HG02970 (cell line): Measurements from ENCODE around the gene EXOC4.

ENCODE experiments used
- ATAC-seq: cut with Tn5 transposase; IDR thresholded peaks from one replicate; pipeline ENCODE4 v1.9.1; 2021; ENCODE audit warnings: mild to moderate bottlenecking, moderate library complexity, moderate number of reproducible peaks; ENCODE audit not compliant: unreplicated experiment, low FRiP score

The EXOC4 gene

DNA sequence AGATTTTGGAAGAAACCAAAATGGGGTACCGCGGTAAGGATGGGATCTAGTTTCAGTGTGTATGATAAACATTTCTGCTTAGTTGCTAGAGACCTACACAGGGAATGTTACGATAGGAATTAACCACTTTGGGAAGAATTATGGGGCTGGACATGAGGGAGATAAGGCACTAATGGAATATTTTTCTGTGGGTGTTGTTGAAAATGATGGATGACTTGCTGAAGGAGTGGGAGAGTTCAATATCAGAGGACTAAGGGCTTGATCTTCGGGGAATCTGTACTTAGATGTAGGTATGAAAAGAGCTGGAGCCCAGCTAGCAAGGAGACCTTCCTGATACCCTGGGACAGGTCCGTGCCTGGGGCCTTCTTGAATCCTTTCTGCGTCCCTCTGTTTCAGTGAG lies 303.7 kb downstream of the EXOC4 start:
- no peak for ATAC-seq

DNA sequence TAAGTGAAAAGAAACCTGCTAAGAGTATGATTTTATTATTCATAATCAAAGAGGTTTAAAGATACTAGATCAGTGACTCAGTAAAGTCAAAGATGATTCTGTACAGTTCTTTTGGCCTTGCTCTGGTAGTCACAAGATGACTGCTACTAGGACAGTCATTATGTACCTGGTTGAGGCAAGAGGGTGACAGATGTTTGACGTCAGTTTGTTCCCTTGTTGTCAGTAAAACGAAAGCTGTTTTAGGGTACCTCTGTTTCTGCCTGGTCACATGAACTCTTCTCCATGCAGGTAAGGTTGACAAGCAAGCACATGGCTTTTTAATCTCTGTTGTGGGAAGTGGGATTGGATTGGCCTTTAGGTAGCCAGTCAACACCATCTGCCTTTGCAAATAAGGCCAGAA lies 308.0 kb downstream of the EXOC4 start:
- ATAC-seq = no peak

DNA sequence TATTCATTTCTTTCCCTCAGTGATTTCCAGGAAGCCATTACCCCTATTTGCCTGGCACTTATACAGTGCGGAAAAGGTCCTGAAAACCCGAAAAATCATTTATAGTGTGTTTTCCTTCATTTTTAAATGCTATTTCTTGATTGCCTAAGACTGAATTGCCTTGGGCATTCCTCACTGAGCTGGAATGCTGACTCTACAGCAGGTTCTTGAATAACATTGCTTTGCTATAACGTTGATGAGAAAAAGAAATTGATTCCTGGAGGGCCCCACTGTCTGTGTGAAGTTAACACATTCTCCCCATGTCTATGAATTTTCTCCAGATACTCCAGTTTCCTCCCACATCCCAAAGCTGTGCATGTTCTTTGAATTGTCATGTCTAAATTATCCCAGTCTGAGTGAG lies 308.5 kb downstream of the EXOC4 start:
- no peak for ATAC-seq

DNA sequence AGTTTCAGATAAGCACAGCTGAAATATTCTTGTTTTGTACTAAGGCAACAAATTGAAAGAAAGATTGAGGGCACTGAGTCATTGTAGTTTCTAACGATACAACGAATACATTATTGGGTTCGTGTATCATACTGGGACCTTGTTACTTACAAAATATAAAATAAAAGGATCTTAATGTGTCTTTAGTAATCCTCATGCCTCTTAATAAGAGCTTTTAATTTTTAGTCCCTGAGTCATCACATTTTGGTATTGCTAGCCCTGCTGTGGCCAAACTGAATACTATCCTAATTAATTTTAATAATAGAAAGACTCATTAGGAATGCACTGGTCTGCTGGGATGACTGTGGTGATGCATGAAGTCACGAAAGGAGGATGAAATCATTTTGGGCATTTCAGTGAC lies 309.7 kb downstream of the EXOC4 start:
- no peak for ATAC-seq

DNA sequence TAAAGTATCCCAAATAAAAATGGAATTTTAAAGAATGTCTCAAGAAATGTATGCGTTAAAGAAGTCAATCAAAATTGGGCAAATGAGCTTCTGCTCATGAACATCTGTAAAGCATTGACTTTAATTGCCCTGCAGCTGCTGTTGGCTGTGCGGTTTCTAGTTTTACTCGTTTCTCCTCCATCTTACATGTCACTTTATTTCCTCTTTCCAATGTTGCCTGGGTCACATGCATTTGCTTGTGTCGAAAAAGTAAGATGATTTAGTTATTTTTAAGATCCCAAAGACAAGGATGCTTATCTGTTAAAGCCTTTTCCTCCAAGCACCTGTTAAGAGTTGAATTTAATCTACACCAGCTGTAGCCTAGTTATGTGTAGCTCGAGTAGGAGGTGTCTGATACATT lies 310.4 kb downstream of the EXOC4 start:
- ATAC-seq = no peak

DNA sequence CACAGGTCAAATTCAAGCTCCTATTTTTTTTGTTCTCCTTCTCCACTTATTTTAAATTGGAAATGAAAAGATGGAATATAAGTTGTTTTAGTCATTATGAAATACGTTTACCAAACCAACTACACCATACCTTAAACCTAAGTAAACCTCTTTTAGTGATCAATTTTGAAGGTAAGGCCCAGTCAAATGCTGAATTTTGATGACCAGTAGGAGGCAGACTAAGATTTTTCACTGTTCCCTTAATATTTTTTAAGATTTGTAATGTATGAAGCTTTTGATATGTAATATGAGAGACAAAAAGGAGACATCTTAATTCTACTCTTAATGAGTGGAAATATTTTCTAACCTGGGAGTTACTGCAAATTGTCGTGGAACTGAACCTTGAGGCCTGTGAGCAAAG lies 311.6 kb downstream of the EXOC4 start:
- no peak for ATAC-seq

DNA sequence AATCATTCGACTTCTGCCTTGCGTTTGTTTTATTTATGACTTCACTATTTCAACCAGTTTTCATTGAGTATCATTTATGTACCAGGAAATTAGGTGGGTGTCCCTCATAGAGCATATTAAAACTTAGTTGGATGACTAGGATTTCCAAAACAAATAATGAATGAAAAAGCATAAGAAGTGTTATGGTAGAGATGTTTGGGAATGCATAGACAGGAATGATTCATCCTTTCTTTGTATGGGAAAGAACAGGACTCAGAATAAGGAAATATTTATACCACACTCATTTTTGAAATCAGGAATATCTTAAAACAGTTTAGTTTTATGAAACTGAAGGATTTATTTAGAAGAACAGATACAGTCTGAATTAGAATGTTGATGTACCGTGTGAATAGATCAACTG lies 315.7 kb downstream of the EXOC4 start:
- ATAC-seq = no peak

DNA sequence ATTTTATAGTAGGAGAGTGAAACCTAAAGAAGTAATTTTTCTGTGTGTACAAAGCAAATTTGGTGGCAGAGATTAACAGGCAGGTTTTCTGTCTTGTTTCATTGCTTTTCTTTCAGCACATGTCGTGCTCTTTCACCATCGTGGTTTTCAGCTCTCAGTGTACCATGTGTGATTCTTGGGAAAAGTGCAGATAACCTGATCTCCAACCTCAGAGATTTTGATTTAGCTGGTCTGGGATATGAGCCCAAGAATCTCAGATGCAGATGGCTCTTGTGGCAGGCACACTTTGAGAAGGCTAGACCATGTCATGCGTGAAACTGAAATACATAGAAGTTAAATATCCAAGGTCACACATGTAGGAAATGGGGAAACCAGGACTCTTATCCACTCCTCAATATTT lies 317.4 kb downstream of the EXOC4 start:
- ATAC-seq = no peak

DNA sequence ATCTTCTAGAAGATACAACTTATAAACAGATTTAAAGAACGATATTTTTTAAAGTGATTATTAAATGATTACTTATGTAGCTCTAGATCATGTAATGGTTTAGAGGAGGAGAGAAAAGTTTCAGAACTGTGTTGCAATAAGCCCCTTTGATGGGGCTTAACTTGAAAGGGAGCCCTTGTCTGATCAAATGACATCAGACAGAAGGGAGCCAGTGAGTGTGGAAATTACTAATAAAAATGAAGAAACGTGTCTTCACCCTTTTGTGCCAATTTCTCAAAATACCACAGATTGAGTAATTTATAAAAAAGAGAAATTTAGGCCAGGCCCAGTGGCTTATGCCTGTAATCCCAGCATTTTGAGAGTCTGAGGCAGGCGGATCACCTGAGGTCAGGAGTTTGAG lies 318.2 kb downstream of the EXOC4 start:
- ATAC-seq = no peak

DNA sequence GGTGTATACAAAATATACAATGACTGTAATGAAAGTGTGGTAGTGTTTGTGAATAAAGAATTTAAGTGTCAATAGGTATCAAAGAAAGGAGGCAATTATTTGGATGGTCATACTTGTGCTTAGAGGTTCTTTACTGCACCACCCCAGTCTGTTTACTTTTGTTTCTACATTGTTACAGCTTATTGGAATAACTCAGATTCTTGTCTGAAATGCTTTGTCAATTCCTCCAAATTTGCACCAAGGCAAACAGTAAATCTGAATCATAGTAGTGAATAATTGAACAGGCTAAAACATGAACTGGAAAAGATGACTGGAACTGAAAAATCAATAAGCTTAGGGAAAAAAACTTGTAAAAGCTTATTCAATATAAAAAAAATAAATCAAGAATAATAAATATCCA lies 319.2 kb downstream of the EXOC4 start:
- ATAC-seq = no peak

DNA sequence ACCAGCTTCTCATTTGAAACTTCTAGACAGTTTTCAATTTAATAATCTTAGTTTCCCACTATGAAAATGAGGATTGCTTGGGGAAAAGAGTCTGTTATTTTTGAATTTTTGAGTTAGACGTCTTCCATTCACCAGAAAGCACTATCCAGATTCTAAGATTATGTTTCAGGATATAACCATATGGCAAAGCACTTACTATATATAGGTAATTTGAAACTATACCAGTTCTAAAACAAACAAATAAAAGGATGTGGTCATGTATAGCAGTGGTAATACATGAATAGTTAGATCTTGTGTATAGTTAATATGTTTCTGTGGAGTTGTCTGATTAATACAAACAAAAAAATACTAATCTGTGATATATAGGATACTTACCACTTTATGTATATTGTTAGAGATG lies 320.0 kb downstream of the EXOC4 start:
- no peak for ATAC-seq

DNA sequence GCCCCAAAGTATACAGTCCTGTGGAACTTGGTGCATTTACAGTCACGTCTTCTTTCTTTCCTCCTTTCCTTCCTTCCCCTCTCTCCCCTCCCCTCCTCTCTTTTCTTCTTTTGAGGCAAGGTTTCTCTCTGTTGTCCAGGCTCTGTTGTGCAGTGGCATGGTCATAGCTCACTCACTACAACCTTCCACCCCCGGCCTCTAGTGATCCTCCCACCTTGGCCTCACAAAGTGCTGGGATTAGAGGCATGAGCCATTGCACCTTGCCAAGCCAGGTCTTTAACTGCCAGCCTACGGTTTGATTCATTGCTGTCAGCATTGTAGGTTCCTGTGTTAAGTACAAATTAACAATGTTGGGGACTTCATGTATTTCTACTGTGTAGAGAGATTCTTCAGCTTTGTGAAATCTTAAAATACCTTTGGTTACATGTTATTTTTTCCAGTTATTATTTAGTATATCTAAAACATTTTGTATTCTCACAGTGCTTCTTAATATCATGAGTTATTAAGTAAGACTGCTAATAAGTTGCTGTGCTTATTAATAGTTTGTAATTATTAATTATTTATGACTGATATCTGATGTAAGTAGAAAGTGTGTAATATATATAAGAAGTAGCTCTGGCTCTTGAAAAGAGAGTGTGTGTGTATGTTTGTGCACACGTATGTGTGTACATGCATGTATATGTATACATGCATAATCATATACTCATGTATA lies 320.8 kb downstream of the EXOC4 start:
- ATAC-seq = no peak

DNA sequence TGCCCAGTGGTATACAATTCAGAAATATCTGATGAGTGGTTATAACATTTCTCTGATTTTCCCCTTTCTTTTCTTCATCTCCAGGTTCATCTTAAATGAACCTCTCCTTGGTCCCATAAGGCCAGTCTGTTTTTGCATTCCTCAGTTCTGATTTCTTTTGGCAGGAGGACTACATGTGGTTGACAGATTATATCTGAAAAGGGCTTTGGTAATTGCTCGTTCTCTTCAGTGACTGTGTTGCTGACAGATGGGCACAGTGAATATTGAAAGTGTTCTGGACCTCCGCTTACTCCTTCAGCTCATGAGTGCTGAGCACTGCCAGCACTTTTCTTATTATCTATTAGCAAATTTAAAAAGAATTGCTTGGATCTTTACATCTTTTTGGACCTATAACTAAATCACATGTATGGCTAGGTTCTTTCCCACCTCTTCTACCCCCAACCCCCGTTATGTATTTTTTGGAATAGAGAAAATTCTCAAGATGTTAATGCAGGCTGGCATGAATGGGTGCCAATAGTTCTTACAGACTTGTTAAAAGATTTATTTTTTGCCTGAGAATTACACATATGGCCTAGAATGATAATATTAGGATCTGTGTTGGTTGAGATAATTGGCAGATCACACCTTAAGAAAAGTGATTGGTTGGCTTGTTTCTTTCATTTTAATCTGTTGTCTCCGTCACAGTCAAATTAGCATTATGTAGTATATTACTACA lies 323.0 kb downstream of the EXOC4 start:
- no peak for ATAC-seq

DNA sequence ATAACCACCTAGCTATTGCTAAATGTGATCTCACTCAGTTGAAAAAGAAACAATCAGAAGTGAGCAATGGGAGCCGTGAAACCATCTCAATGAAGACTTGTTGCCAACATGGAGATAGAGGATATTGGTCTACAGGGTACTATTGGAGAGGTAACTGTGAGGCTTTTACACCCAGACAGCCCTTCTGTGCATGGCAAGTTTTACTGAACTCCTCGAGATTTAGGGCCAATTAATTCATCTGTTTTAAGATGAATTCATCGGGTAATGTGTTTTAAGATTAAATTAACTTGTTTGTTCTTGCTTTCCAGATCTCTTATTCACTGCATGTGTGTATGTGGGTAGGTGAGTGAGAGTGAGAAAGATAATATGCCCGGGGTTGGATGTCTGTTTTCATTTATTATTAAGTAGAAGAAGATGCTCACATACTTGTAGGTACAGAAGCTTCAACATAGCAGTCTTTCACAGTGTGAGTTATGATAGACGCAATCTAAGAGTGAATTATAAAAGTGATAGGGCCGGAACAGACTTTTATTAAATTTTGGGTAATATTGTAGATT lies 323.8 kb downstream of the EXOC4 start:
- no peak for ATAC-seq

DNA sequence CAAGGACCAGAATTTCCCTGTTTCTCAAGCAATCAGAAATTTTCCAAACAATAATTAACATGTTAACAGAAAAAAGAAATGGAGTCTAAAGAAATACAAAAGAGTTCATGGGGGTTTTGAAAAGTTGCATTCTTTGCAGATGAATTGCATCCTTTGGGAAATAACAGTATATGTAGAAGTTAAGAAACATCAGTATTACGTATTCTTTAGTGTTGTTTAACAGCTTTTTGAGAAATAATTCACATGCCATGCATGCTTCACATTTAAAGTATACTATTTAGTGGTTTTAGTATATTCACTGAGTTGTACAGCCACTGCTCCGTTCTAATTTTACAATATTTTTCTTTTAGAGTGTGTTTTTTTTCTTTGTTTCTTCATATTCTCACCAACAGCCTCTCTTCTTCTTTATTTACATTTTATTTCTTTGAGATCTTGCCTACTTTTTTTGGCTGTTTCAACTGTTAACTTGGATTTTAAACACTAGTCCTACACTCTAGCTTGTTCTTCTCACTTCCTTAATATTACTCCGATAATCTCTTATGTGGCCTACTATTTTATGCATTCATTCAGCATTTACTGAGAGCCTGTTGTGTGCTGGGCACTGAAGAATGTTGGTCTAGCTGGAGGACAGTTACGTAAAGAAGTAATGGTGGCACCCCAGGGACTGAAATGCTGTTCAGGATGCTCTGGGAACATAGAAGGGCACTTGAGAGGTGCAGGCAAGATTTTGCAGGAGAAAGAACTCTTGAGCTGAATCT lies 330.1 kb downstream of the EXOC4 start:
- ATAC-seq = no peak

DNA sequence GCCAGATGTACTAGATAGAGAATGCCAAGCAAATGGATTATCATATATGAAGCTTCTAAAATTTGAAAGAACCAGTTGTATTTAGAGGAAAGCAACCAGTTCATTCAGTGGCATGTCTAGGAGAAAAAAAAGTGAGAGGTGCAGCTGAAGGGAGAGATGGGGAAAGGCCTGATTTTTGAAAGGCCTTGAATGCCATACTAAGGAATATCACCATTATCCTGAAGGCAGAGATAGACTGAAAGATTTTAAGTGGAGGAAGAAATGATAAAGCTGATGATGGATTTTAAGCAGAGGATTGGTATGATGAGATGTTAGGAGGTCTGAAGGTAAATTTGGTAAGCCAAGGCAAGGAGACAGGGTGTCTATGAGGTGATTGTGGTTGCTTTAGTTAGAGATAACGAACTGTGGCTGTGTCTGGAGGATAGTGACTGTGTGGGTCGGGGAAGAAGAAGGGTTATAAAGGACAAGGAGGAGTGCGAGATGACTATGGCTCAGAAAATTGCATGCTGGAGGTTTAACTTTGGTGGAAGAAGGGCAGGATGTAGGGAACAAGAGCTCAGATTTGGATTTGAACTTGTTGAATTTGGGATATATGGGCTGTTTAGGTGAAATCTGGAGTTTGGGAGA lies 330.8 kb downstream of the EXOC4 start:
- ATAC-seq = no peak

DNA sequence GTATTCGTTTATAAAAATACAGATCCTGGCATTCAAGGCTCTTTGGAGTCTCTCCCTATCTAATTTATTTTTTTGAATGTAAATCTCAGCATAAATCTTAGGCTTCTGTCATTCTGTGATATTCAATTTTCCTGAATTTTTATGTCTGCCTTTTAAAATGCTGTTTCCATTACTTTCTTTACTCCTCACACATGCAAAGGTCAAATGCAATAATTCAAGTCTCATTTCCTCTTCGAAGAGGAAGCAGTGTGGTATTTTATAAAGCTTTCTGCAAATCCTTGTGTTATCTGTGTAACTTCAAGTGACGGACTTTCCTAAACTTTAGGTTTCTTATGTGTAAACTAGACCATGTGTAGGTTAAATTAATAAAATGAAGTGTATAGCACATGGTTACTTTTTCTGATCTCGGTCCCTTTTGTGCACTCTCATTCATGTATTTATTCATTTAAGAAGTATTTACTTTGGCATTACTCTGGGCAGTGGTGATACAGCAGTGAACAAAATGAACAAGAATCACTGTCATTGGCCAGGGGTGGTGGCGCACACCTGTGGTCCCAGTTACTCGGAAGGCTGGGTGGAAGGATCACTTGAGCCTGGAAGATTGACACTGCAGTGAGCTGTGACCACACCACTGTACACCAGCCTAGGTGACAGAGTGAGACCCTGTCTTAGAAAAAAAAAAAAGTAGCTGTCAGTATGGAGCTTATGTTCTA lies 332.2 kb downstream of the EXOC4 start:
- no peak for ATAC-seq

DNA sequence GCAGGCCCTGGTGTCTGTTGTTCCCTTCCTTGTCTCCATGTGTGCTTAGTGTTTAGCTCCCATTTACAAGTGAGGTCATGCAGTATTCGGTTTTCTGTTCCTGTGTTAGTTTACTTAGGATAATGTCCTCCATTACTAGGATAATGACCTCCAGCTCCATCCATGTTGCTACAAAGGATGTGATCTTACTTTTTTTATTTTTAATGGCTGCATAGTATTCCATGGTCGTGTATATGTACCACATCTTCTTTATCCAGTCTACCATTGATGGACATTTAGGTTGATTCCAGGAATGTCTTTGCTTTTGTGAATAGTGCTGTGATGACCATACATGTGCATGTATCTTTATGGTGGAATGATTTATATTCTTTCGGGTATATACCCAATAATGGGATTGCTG lies 333.4 kb downstream of the EXOC4 start:
- ATAC-seq = no peak

DNA sequence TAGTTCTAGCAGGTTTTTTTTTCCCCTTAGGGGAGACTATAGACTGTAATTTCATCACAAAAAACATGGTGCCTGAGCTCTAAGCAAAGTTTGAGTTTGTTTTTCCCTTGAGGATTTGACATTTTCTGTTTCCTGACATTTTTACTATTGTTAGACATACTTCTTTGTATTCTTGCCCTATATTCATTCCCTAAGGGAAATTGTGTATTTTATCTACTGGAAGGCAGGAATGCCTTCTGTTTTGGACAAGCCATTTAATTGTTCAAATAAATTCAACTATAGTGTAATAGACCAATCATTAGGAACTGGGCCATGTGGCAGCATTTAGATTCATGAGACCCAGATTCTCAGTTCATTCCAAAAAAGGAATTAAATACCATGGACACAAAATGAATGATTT lies 335.0 kb downstream of the EXOC4 start:
- no peak for ATAC-seq

DNA sequence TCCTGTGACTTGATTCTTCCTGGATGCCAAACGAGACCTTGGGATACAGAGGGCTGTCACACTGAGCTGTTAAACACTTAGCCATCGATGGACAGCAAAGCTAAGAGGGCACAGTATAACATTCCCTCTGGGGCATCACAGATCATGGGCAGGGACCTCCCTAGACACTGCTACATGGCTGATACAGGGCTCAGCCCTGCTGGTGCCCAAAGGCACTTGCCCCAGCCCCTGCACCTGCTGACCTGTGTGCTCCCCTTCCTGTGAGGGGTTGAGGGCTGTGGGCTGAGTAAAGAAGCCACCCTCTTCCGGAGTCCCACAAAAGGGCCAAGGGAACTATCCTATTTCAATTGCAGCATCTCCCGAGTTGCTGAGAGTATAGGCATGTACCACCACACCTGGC lies 337.9 kb downstream of the EXOC4 start:
- no peak for ATAC-seq
